Right ventricle myocardium inferior (tissue), 1 donor: Measurements from ENCODE around the gene SDK1. TPM values are rescaled to one million over a fixed set of nuclear protein-coding genes. Genes with fewer than 3 reads are reported as not detected.
"Not testable (repeated sequence)": the region's sequence is repeated elsewhere in the genome, so short reads cannot be mapped to it uniquely, and the experiment has no call there.

Experiments
- ATAC-seq: fragments of 200-7000 bp; cut with Tn5 transposase; one replicate; pipeline ENCODE4 v1.9.1; 2020; ENCODE audit warnings: mild to moderate bottlenecking, moderate library complexity
- DNase-seq: peaks from one replicate; pipeline ENCODE4 v3.0.0; 2021; ENCODE audit errors: missing footprints
- intact Hi-C: fragments of 100-400 bp; cut with DNase I; formaldehyde crosslinking; loops from one replicate; pipeline ENCODE4 v1.11.0; 2022
- total RNA-seq: library from RNA; stranded (reverse); fragmentation: NEBNext Ultra II Directional; extraction: Animal tissue kit (Norgen Biotek cat#: 25700); gene quantifications from one replicate; pipeline ENCODE4 v1.2.1, GENCODE V29; 2021
- donor health status: DM: no; HTN: yes; CAD: no; lungs with severe emphysema.

The SDK1 gene
- total RNA-seq, 1 donor from 2014 or later: 2.3 TPM

- peak; percentile 34 for DNase-seq
Measured at GRCh38 chr7:4238861-4239260, 937.8 kb downstream of the SDK1 start.

GRCh38 chr7:4240042-4240441 lies 939.0 kb downstream of the SDK1 start:
- DNase-seq (no peak), ATAC-seq (no peak)
- intact Hi-C loops: no loop called here

More at GRCh38 chr7:4238861-4239260, 937.8 kb downstream of the SDK1 start:
- no peak for ATAC-seq
- intact Hi-C loops: no loop called here

- DNase-seq (peak; percentile 45), ATAC-seq (no peak)
- intact Hi-C loops: no loop called here
Measured at GRCh38 chr7:4240520-4241303, 939.7 kb downstream of the SDK1 start.

GRCh38 chr7:4241304-4241612 lies 940.2 kb downstream of the SDK1 start:
- ATAC-seq: no peak
- DNase-seq: no peak
- intact Hi-C loops: no loop called here

GRCh38 chr7:4241791-4242190 lies 940.7 kb downstream of the SDK1 start:
- ATAC-seq: no peak

GRCh38 chr7:4242706-4243105 lies 941.7 kb downstream of the SDK1 start:
- ATAC-seq (no peak), DNase-seq (peak; percentile 27)
- intact Hi-C loops: no loop called here

More at GRCh38 chr7:4241791-4242190, 940.7 kb downstream of the SDK1 start:
- DNase-seq: peak; percentile 47
- intact Hi-C loops: no loop called here

GRCh38 chr7:4244041-4244440 lies 943.0 kb downstream of the SDK1 start:
- ATAC-seq: no peak
- intact Hi-C loops: no loop called here

GRCh38 chr7:4244635-4245034 lies 943.6 kb downstream of the SDK1 start:
- ATAC-seq: no peak
- DNase-seq: peak; percentile 37
- intact Hi-C loops: no loop called here

More at GRCh38 chr7:4244041-4244440, 943.0 kb downstream of the SDK1 start:
- no peak for DNase-seq

- no peak for ATAC-seq
- intact Hi-C loops: no loop called here
- DNase-seq: peak; percentile 40
Measured at GRCh38 chr7:4245135-4245865, 944.2 kb downstream of the SDK1 start.

- no peak for ATAC-seq
- no peak for DNase-seq
- intact Hi-C loops: no loop called here
Measured at GRCh38 chr7:4245866-4246470, 944.9 kb downstream of the SDK1 start.

- intact Hi-C loops: no loop called here
- ATAC-seq: no peak
- no peak for DNase-seq
Measured at GRCh38 chr7:4246536-4246935, 945.5 kb downstream of the SDK1 start.

GRCh38 chr7:4247106-4247876 lies 946.2 kb downstream of the SDK1 start:
- DNase-seq (peak; percentile 57), ATAC-seq (no peak)
- intact Hi-C loops: no loop called here

- intact Hi-C loops: no loop called here
- DNase-seq (no peak), ATAC-seq (no peak)
Measured at GRCh38 chr7:4248295-4248694, 947.2 kb downstream of the SDK1 start.

- DNase-seq: peak; percentile 35
- intact Hi-C loops: no loop called here
- ATAC-seq: no peak
Measured at GRCh38 chr7:4249241-4249640, 948.2 kb downstream of the SDK1 start.

GRCh38 chr7:4255336-4255735 lies 954.3 kb downstream of the SDK1 start:
- ATAC-seq: no peak
- intact Hi-C loops: no loop called here
- DNase-seq: no peak

GRCh38 chr7:4256286-4256685 lies 955.2 kb downstream of the SDK1 start:
- intact Hi-C loops: no loop called here
- DNase-seq (no peak), ATAC-seq (no peak)

GRCh38 chr7:4257146-4258111 lies 956.4 kb downstream of the SDK1 start:
- no peak for ATAC-seq
- intact Hi-C loops: no loop called here
- DNase-seq: no peak

- peak; percentile 30 for DNase-seq
- ATAC-seq, intact Hi-C loops: not testable (repeated sequence)
Measured at GRCh38 chr7:4260116-4260515, 959.1 kb downstream of the SDK1 start.
